ENCODE data around the gene ICAM5. TPM values are rescaled to one million over a fixed set of nuclear protein-coding genes. Genes with fewer than 3 reads are reported as not detected.

Gene ICAM5
- total RNA-seq, 1 donor from 2014 or later: not detected

DNA sequence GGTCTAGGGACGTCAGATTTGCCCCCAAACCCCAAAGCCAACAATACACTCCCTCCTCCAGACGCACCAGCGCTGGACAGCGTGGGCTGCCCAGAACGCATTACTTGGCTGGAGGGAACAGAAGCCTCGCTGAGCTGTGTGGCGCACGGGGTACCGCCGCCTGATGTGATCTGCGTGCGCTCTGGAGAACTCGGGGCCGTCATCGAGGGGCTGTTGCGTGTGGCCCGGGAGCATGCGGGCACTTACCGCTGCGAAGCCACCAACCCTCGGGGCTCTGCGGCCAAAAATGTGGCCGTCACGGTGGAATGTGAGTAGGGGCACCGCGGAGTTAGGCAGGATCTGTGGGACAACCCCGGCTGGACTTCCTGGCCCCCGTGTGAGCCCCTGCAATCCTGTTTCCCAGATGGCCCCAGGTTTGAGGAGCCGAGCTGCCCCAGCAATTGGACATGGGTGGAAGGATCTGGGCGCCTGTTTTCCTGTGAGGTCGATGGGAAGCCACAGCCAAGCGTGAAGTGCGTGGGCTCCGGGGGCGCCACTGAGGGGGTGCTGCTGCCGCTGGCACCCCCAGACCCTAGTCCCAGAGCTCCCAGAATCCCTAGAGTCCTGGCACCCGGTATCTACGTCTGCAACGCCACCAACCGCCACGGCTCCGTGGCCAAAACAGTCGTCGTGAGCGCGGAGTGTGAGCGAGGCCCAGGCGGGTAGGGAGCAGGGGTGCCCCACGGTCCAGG, 4.0 kb downstream of the ICAM5 start:
- Histone ChIP-seq H3K27ac (no peak overlapping the region), H3K4me2 (no peak overlapping the region), H3K36me3 (no peaks in the 10 kb centered on the region), H4K20me1 (ENCODE audit: low read depth) (peaks cover 67% of the 10 kb centered on the region), H3K4me1 (peaks cover 9% of the 10 kb centered on the region), H3K4me3 (no peak overlapping the region), H3F3A (ENCODE audit: low read depth) (peaks cover 66% of the 10 kb centered on the region), H3K9ac (no peak overlapping the region), H3K79me2 (ENCODE audit: low read depth) (no peaks in the 10 kb centered on the region), H2AFZ (replicated peaks) (no peak overlapping the region), H3K9me3 (ENCODE audit: low read depth) (no peaks in the 10 kb centered on the region), H3K27me3 (peaks cover 100% of the 10 kb centered on the region)
- H3K36me3 Mint-ChIP-seq: no peaks in the 10 kb centered on the region
- H3K9me3 Mint-ChIP-seq: no peaks in the 10 kb centered on the region
- H3K27me3 Mint-ChIP-seq (ENCODE audit: insufficient read depth, low read depth): peaks cover 80% of the 10 kb centered on the region
- peaks cover 28% of the 10 kb centered on the region for H3K4me1 Mint-ChIP-seq
- H3K27ac Mint-ChIP-seq: no peak overlapping the region
- peak; percentile 14 for DNase-seq (ENCODE audit: low spot score)
- TF ChIP-seq EZH2 (IDR thresholded peaks at IDR 0.05) (peak; percentile 61), EZH2phosphoT487 (IDR thresholded peaks at IDR 0.05) (peak; percentile 73)
- TF ChIP-seq, protein P1, sequence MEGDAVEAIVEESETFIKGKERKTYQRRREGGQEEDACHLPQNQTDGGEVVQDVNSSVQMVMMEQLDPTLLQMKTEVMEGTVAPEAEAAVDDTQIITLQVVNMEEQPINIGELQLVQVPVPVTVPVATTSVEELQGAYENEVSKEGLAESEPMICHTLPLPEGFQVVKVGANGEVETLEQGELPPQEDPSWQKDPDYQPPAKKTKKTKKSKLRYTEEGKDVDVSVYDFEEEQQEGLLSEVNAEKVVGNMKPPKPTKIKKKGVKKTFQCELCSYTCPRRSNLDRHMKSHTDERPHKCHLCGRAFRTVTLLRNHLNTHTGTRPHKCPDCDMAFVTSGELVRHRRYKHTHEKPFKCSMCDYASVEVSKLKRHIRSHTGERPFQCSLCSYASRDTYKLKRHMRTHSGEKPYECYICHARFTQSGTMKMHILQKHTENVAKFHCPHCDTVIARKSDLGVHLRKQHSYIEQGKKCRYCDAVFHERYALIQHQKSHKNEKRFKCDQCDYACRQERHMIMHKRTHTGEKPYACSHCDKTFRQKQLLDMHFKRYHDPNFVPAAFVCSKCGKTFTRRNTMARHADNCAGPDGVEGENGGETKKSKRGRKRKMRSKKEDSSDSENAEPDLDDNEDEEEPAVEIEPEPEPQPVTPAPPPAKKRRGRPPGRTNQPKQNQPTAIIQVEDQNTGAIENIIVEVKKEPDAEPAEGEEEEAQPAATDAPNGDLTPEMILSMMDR (IDR thresholded peaks at IDR 0.05): no peak
- peak overlapping the region; percentile 81 for H3K4me3 Mint-ChIP-seq

DNA sequence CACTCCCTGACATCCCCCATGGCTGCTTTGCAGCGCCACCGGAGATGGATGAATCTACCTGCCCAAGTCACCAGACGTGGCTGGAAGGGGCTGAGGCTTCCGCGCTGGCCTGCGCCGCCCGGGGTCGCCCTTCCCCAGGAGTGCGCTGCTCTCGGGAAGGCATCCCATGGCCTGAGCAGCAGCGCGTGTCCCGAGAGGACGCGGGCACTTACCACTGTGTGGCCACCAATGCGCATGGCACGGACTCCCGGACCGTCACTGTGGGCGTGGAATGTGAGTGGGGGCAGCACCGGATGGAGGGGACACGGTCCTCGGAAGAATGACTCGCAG, 4.6 kb downstream of the ICAM5 start:
- no peaks in the 10 kb centered on the region for H3K9me3 Mint-ChIP-seq
- Histone ChIP-seq H3K4me3 (no peak overlapping the region), H3K9me3 (ENCODE audit: low read depth) (no peaks in the 10 kb centered on the region), H3K4me2 (no peak overlapping the region), H3K36me3 (no peaks in the 10 kb centered on the region), H3K79me2 (ENCODE audit: low read depth) (no peaks in the 10 kb centered on the region), H3K27ac (no peak overlapping the region), H3K4me1 (peaks cover 9% of the 10 kb centered on the region), H2AFZ (replicated peaks) (no peak overlapping the region), H3K27me3 (peaks cover 100% of the 10 kb centered on the region), H4K20me1 (ENCODE audit: low read depth) (peaks cover 67% of the 10 kb centered on the region), H3F3A (ENCODE audit: low read depth) (peaks cover 61% of the 10 kb centered on the region), H3K9ac (no peak overlapping the region)
- H3K36me3 Mint-ChIP-seq: no peaks in the 10 kb centered on the region
- TF ChIP-seq EZH2phosphoT487 (IDR thresholded peaks at IDR 0.05) (peak; percentile 41), EZH2 (IDR thresholded peaks at IDR 0.05) (peak; percentile 46)
- TF ChIP-seq, protein P1 (IDR thresholded peaks at IDR 0.05): peak; percentile 52
- DNase-seq (ENCODE audit: low spot score): peak; percentile 72
- peaks cover 75% of the 10 kb centered on the region for H3K27me3 Mint-ChIP-seq (ENCODE audit: insufficient read depth, low read depth)
- no peak overlapping the region for H3K27ac Mint-ChIP-seq
- peak overlapping the region; percentile 64 for H3K4me3 Mint-ChIP-seq
- H3K4me1 Mint-ChIP-seq: peaks cover 26% of the 10 kb centered on the region

DNA sequence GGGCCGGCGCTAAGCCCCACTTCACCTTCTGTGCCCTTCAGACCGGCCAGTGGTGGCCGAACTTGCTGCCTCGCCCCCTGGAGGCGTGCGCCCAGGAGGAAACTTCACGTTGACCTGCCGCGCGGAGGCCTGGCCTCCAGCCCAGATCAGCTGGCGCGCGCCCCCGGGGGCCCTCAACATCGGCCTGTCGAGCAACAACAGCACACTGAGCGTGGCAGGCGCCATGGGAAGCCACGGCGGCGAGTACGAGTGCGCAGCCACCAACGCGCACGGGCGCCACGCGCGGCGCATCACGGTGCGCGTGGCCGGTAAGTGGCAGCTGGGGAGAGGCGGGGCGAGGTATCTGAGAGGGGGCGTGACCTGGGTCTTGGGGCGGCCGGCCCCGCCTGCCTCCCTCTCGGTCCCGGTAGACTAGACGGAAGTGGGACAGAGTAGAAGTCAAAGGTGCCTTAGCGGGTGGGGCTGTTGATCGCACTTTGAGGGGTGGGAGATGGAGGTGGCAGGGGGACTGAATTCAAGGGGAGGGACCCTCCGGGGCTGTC, 5.6 kb downstream of the ICAM5 start:
- Histone ChIP-seq H2AFZ (replicated peaks) (no peak overlapping the region), H3F3A (ENCODE audit: low read depth) (peaks cover 57% of the 10 kb centered on the region), H3K4me2 (no peak overlapping the region), H3K9me3 (ENCODE audit: low read depth) (no peaks in the 10 kb centered on the region), H3K9ac (no peak overlapping the region), H3K4me1 (peaks cover 9% of the 10 kb centered on the region), H3K4me3 (no peak overlapping the region), H3K79me2 (ENCODE audit: low read depth) (no peaks in the 10 kb centered on the region), H3K36me3 (no peaks in the 10 kb centered on the region), H3K27ac (no peak overlapping the region), H3K27me3 (peaks cover 99% of the 10 kb centered on the region), H4K20me1 (ENCODE audit: low read depth) (peaks cover 61% of the 10 kb centered on the region)
- peak; percentile 46 for DNase-seq (ENCODE audit: low spot score)
- peaks cover 70% of the 10 kb centered on the region for H3K27me3 Mint-ChIP-seq (ENCODE audit: insufficient read depth, low read depth)
- peak overlapping the region; percentile 60 for H3K4me3 Mint-ChIP-seq
- H3K27ac Mint-ChIP-seq: no peak overlapping the region
- H3K4me1 Mint-ChIP-seq: peaks cover 24% of the 10 kb centered on the region
- no peaks in the 10 kb centered on the region for H3K9me3 Mint-ChIP-seq
- H3K36me3 Mint-ChIP-seq: no peaks in the 10 kb centered on the region
- peak; percentile 88 for TF ChIP-seq EZH2phosphoT487 (IDR thresholded peaks at IDR 0.05)
- TF ChIP-seq, protein P1 (IDR thresholded peaks at IDR 0.05): no peak
- peak; percentile 91 for TF ChIP-seq EZH2 (IDR thresholded peaks at IDR 0.05)
